Gastrocnemius medialis (tissue), 4 donors: ENCODE measurements around the gene STK33. TPM values are rescaled to one million over a fixed set of nuclear protein-coding genes. Genes with fewer than 3 reads are reported as not detected.

ENCODE experiments used
- ATAC-seq, 2 donors: fragments of 150-250 bp; one replicate each; pipeline ENCODE4 v1.9.1; 2016
- DNase-seq, 2 donors: peaks; one replicate each; pipeline ENCODE4 v3.0.0-alpha.2; 2019
- H3K27ac ChIP-seq, 4 donors: fragments of 200-600 bp; sonication (generic); 1 replicate in 1 of 4; 2 replicates in 3 of 4; pipeline ENCODE4 v1.5.1; 2016 to 2018; ENCODE audit warnings: mild to moderate bottlenecking in 2 of 4, moderate library complexity in 1 of 4
- H3K27me3 ChIP-seq, 3 donors: fragments of 200-600 bp; sonication (generic) in 2 of 3; 1 replicate in 1 of 3; 2 replicates in 2 of 3; pipeline versions ENCODE4 v1.5.1 to v1.6.0; 2016 to 2019; ENCODE audit warnings: mild to moderate bottlenecking in 1 of 3, moderate library complexity in 1 of 3
- H3K36me3 ChIP-seq, 2 donors: fragments of 200-600 bp; sonication (generic) in 1 of 2; one replicate each; pipeline ENCODE4 v1.5.1; 2017 to 2018
- H3K4me1 ChIP-seq, 2 donors: fragments of 200-600 bp; sonication (generic) in 1 of 2; one replicate each; pipeline ENCODE4 v1.5.1; 2016 to 2017; ENCODE audit warnings: mild to moderate bottlenecking in 2 of 2
- H3K4me3 ChIP-seq, 4 donors: fragments of 200-600 bp; sonication (generic) in 3 of 4; 1 replicate in 1 of 4; 2 replicates in 3 of 4; pipeline ENCODE4 v1.5.1; 2016 to 2019; ENCODE audit warnings: mild to moderate bottlenecking in 2 of 4
- H3K9me3 ChIP-seq, 3 donors: fragments of 200-600 bp; sonication (generic) in 2 of 3; 1 replicate in 1 of 3; 2 replicates in 2 of 3; pipeline ENCODE4 v1.5.1; 2016 to 2019
- POLR2A ChIP-seq, 2 donors: fragments of 450-650 bp; IDR thresholded peaks; one replicate each; pipeline ENCODE4 v1.6.1; 2017; ENCODE audit warnings: antibody characterized with exemption in 2 of 2, mild to moderate bottlenecking in 2 of 2, moderate library complexity in 2 of 2
- in situ Hi-C, 4 donors: fragments of 200-750 bp; cut with MboI; loops; one replicate each; pipeline versions ENCODE4 v1.15.0 to v1.8.0; 2017; ENCODE audit warnings: low sequenced_read_pairs in 4 of 4
- intact Hi-C: fragments of 100-400 bp; cut with DNase I; formaldehyde crosslinking; loops from one replicate; pipeline ENCODE4 v1.15.1; 2023; ENCODE audit warnings: low total_unique reads
- total RNA-seq, 4 donors: library from RNA; depleted of rRNA; stranded (reverse); fragments of >200 nt; gene quantifications; one replicate each; pipeline versions ENCODE4 v1.1.0 to v1.2.3, GENCODE V29; 2016
- TF ChIP-seq, protein P1 (sequence below), 5 experiments: fragments of 450-650 bp in 3 of 5; fragments of 200-600 bp in 2 of 5; sonication (generic) in 2 of 5; IDR thresholded peaks in 4 of 5; conservative IDR thresholded peaks in 1 of 5; 1 replicate in 4 of 5; 2 replicates in 1 of 5; pipeline ENCODE4 v1.5.1; 2016 to 2019; ENCODE audit warnings: antibody characterized with exemption in 5 of 5, mild to moderate bottlenecking in 3 of 5, moderate library complexity in 3 of 5

STK33 gene
- total RNA-seq, 4 donors from 2014 or later = 0.66 to 13.5 (median 2.3) TPM

- in situ Hi-C loops = loop anchor here in 1 of 4 donors (25.0 kb wide), 1 partner anchor 221 kb away; no protein-coding TSS in a partner anchor
Observed at GRCh38 chr11:8558436-8558835, 35.6 kb downstream of the STK33 start.

DNA sequence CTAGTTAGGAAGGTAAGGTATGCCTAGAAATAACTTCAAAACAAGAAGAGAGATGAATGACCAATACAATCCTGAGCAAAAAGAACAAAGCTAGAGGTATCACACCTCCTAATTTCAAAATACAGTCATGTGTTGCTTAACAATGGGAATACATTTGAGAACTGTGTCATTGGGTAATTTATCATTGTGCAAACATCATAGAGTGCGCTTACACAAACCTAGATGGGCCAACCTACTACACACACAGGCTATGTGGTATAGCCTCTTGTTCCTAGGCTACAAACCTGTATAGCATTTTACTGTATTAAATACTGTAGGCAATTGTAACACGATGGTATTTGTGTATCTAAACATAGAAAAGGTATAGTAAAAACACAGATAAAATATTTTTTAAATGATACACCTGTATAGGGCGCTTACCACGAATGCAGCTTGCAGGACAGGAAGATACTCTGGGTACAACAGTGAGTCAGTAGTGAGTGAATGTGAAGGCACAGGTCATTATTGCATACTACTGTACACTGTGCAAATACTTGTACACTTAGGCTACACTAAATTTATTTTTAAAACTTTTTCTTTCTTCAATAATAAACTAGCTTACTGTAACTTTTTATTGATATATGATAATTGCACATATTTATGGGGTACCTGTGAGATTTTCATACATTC is 48.2 kb downstream of the STK33 start:
- ATAC-seq (no peak), DNase-seq (no peak)
- no peak overlapping the region for H3K4me3 ChIP-seq
- TF ChIP-seq, protein P1, sequence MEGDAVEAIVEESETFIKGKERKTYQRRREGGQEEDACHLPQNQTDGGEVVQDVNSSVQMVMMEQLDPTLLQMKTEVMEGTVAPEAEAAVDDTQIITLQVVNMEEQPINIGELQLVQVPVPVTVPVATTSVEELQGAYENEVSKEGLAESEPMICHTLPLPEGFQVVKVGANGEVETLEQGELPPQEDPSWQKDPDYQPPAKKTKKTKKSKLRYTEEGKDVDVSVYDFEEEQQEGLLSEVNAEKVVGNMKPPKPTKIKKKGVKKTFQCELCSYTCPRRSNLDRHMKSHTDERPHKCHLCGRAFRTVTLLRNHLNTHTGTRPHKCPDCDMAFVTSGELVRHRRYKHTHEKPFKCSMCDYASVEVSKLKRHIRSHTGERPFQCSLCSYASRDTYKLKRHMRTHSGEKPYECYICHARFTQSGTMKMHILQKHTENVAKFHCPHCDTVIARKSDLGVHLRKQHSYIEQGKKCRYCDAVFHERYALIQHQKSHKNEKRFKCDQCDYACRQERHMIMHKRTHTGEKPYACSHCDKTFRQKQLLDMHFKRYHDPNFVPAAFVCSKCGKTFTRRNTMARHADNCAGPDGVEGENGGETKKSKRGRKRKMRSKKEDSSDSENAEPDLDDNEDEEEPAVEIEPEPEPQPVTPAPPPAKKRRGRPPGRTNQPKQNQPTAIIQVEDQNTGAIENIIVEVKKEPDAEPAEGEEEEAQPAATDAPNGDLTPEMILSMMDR (IDR thresholded peaks at IDR 0.05 in 4 of 5, conservative IDR thresholded peaks at IDR 0.05 in 1 of 5) = no peak
- TF ChIP-seq POLR2A (IDR thresholded peaks at IDR 0.05) = no peak
- H3K36me3 ChIP-seq = no peaks in the 10 kb centered on the region
- intact Hi-C loops = no loop called here
- in situ Hi-C loops = no loop called here
- no peaks in the 10 kb centered on the region for H3K4me1 ChIP-seq
- no peak overlapping the region for H3K27ac ChIP-seq
- H3K27me3 ChIP-seq = no peaks in the 10 kb centered on the region
- H3K9me3 ChIP-seq = no peaks in the 10 kb centered on the region

More at GRCh38 chr11:8558436-8558835, 35.6 kb downstream of the STK33 start:
- Histone ChIP-seq H3K27me3 (no peaks in the 10 kb centered on the region), H3K27ac (no peak overlapping the region), H3K4me3 (no peak overlapping the region), H3K36me3 (no peaks in the 10 kb centered on the region), H3K9me3 (no peaks in the 10 kb centered on the region), H3K4me1 (no peaks in the 10 kb centered on the region)
- TF ChIP-seq, protein P1 (IDR thresholded peaks at IDR 0.05 in 4 of 5, conservative IDR thresholded peaks at IDR 0.05 in 1 of 5) = no peak
- no peak for TF ChIP-seq POLR2A (IDR thresholded peaks at IDR 0.05)
- no peak for ATAC-seq
- intact Hi-C loops = no loop called here
- DNase-seq = no peak

DNA sequence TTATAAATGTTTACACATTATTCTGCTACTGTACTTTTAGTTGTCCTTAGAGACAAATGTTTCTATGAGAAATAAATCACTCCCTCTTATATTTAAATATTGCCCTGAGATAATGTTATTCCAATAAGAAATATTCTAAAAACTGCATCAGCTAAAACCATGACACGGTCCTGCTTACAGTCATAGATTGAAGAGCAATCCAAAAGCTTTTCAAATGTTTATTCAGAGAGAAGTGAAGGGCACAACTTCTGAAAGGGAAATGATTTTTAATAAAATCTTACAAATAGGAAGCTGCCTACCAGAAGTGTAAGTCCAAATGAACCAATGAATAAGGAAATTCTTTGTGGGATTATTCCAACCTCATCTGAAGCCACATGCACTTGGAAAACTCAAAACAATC is 49.2 kb downstream of the STK33 start:
- Histone ChIP-seq H3K36me3 (no peaks in the 10 kb centered on the region), H3K27me3 (no peaks in the 10 kb centered on the region), H3K9me3 (no peaks in the 10 kb centered on the region), H3K4me3 (no peak overlapping the region), H3K4me1 (no peaks in the 10 kb centered on the region), H3K27ac (no peak overlapping the region)
- intact Hi-C loops (no loop called here), in situ Hi-C loops (no loop called here)
- TF ChIP-seq POLR2A (IDR thresholded peaks at IDR 0.05) = no peak
- TF ChIP-seq, protein P1 (IDR thresholded peaks at IDR 0.05 in 4 of 5, conservative IDR thresholded peaks at IDR 0.05 in 1 of 5) = no peak
- DNase-seq (no peak), ATAC-seq (no peak)

GRCh38 chr11:8543278-8543677 is 50.8 kb downstream of the STK33 start:
- Histone ChIP-seq H3K27me3 (no peaks in the 10 kb centered on the region), H3K9me3 (no peaks in the 10 kb centered on the region), H3K36me3 (no peaks in the 10 kb centered on the region), H3K4me1 (no peaks in the 10 kb centered on the region), H3K4me3 (no peak overlapping the region), H3K27ac (no peak overlapping the region)
- ATAC-seq (no peak), DNase-seq (no peak)
- intact Hi-C loops (no loop called here), in situ Hi-C loops (no loop called here)
- TF ChIP-seq, protein P1 (IDR thresholded peaks at IDR 0.05 in 4 of 5, conservative IDR thresholded peaks at IDR 0.05 in 1 of 5) = no peak
- TF ChIP-seq POLR2A (IDR thresholded peaks at IDR 0.05) = no peak

DNA sequence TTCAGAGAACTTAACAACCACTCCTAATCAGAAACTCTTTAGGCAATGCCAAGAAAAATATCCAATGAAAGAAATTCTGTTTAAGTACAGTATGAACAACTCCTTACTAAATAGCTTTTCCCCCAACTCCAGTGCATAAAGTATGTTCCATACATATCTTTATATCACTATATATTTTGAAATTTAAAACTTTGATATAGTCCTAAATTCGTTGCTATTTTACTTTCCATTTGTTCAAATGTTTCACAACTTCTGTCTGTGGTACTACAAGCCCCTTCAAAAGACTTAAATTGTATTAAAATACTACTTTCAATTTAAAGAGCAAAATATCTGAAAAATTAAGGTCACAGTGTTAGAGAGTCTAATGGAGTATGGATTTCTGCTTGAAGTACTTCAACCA is 52.6 kb downstream of the STK33 start:
- no peaks in the 10 kb centered on the region for H3K4me1 ChIP-seq
- DNase-seq (no peak), ATAC-seq (no peak)
- intact Hi-C loops (no loop called here), in situ Hi-C loops (no loop called here)
- TF ChIP-seq, protein P1 (IDR thresholded peaks at IDR 0.05 in 4 of 5, conservative IDR thresholded peaks at IDR 0.05 in 1 of 5) = no peak
- no peak for TF ChIP-seq POLR2A (IDR thresholded peaks at IDR 0.05)
- no peaks in the 10 kb centered on the region for H3K36me3 ChIP-seq
- no peaks in the 10 kb centered on the region for H3K9me3 ChIP-seq
- H3K27me3 ChIP-seq = no peaks in the 10 kb centered on the region
- H3K4me3 ChIP-seq = no peak overlapping the region
- H3K27ac ChIP-seq = no peak overlapping the region
